ENCODE data around the gene MMAB. TPM values are rescaled to one million over a fixed set of nuclear protein-coding genes. Genes with fewer than 3 reads are reported as not detected.

MMAB gene
- total and polyA plus RNA-seq, 3 experiments from 2014 or later = 15.7 to 44.2 (median 38.5) TPM

- Mint-ChIP-seq H3K4me3 (no peak overlapping the region), H3K36me3 (peaks cover 0 to 64% (median 9%) of the 10 kb centered on the region in 3 donors), H3K4me1 (no peaks in the 10 kb centered on the region), H3K27ac (peak overlapping the region in 2 of 8 donors; percentile 54 to 56), H3K9me3 (no peaks in the 10 kb centered on the region), H3K27me3 (no peaks in the 10 kb centered on the region)
- H3K4me1 ChIP-seq (ENCODE audit: insufficient read depth, low read length) = no peaks in the 10 kb centered on the region
- POLR2A ChIA-PET = no interaction called here
- H3K27me3 ChIP-seq (ENCODE audit: insufficient read depth, low read length, poor library complexity, severe bottlenecking) = no peaks in the 10 kb centered on the region
- H3K36me3 ChIP-seq (ENCODE audit: insufficient read depth, low read length) = no peaks in the 10 kb centered on the region
- no peak for DNase-seq
- CTCF ChIA-PET = interaction anchor here (0.6 to 1.8 kb wide), 2 partner anchors 8 to 10 kb away, joined by 3 to 7 read pairs; no protein-coding TSS in a partner anchor
- no peaks in the 10 kb centered on the region for H3K9me3 ChIP-seq (ENCODE audit: low read length)
- H3K27ac ChIP-seq (ENCODE audit: low read depth, low read length) = no peak overlapping the region
- no peak overlapping the region for H3K4me3 ChIP-seq (ENCODE audit: low read length)
These were observed 15.3 kb upstream of the MMAB start for GRCh38 chr12:109588461-109589239.

DNA sequence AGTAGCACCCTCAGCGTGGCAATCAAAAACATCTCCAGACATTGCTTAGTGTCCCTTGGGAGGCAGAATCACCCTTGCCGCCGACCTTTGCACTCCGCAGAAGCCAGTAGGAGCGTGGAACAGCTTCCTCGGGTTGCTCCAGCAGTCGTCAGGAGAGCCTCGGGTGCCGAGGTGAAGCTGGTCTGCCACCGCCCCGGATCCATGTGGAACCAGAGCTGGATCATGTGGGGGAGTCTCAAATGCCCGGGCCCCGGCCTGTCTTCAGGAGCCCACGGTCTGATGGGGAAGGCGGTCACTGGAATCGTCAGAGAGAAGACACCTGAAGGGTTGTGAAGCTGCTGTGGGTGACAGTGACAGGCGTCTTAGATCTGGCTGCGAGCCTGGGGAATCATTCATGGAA lies 14.6 kb upstream of the MMAB start:
- ChIA-PET POLR2A (no interaction called here), CTCF (interaction anchor here (0.6 kb wide), 1 partner anchor 9 kb away, joined by 3 read pairs; no protein-coding TSS in a partner anchor)
- Mint-ChIP-seq H3K4me1 (no peaks in the 10 kb centered on the region), H3K27me3 (no peaks in the 10 kb centered on the region), H3K36me3 (peaks cover 0 to 62% (median 9%) of the 10 kb centered on the region in 3 donors), H3K9me3 (no peaks in the 10 kb centered on the region), H3K27ac (no peak overlapping the region), H3K4me3 (no peak overlapping the region)
- no peaks in the 10 kb centered on the region for H3K36me3 ChIP-seq (ENCODE audit: insufficient read depth, low read length)
- DNase-seq = no peak
- no peaks in the 10 kb centered on the region for H3K9me3 ChIP-seq (ENCODE audit: low read length)
- no peaks in the 10 kb centered on the region for H3K4me1 ChIP-seq (ENCODE audit: insufficient read depth, low read length)
- no peak overlapping the region for H3K27ac ChIP-seq (ENCODE audit: low read depth, low read length)
- no peaks in the 10 kb centered on the region for H3K27me3 ChIP-seq (ENCODE audit: insufficient read depth, low read length, poor library complexity, severe bottlenecking)
- no peak overlapping the region for H3K4me3 ChIP-seq (ENCODE audit: low read length)

- H3K27ac Mint-ChIP-seq = no peak overlapping the region
- ChIA-PET POLR2A (interaction anchor here (0.6 kb wide), 1 partner anchor 34 kb away, joined by 3 read pairs; no protein-coding TSS in a partner anchor), CTCF (interaction anchor here (1.2 to 2.2 kb wide), 2 partner anchors 12 to 188 kb away, joined by 3 to 18 read pairs; no protein-coding TSS in a partner anchor)
- no peak for DNase-seq
- no peaks in the 10 kb centered on the region for H3K36me3 ChIP-seq (ENCODE audit: insufficient read depth, low read length)
- H3K4me3 ChIP-seq (ENCODE audit: low read length) = no peak overlapping the region
- H3K27me3 Mint-ChIP-seq = no peaks in the 10 kb centered on the region
- H3K36me3 Mint-ChIP-seq = peaks cover 0 to 66% (median 12%) of the 10 kb centered on the region in 3 donors
- no peaks in the 10 kb centered on the region for H3K4me1 Mint-ChIP-seq
- no peaks in the 10 kb centered on the region for H3K27me3 ChIP-seq (ENCODE audit: insufficient read depth, low read length, poor library complexity, severe bottlenecking)
- no peaks in the 10 kb centered on the region for H3K9me3 Mint-ChIP-seq
- no peak overlapping the region for H3K4me3 Mint-ChIP-seq
- no peak overlapping the region for H3K27ac ChIP-seq (ENCODE audit: low read depth, low read length)
- no peaks in the 10 kb centered on the region for H3K9me3 ChIP-seq (ENCODE audit: low read length)
- no peaks in the 10 kb centered on the region for H3K4me1 ChIP-seq (ENCODE audit: insufficient read depth, low read length)
These were observed 13.3 kb upstream of the MMAB start for GRCh38 chr12:109586385-109587296.

- Mint-ChIP-seq H3K27ac (peak overlapping the region in 1 of 8 donors; percentile 50), H3K9me3 (no peaks in the 10 kb centered on the region), H3K27me3 (no peaks in the 10 kb centered on the region), H3K4me3 (no peak overlapping the region), H3K4me1 (no peaks in the 10 kb centered on the region), H3K36me3 (peaks cover 0 to 78% (median 10%) of the 10 kb centered on the region in 3 donors)
- DNase-seq = no peak
- POLR2A ChIA-PET = no interaction called here
- Histone ChIP-seq H3K27ac (ENCODE audit: low read depth, low read length) (no peak overlapping the region), H3K4me1 (ENCODE audit: insufficient read depth, low read length) (no peaks in the 10 kb centered on the region), H3K9me3 (ENCODE audit: low read length) (no peaks in the 10 kb centered on the region), H3K27me3 (ENCODE audit: insufficient read depth, low read length, poor library complexity, severe bottlenecking) (no peaks in the 10 kb centered on the region), H3K4me3 (ENCODE audit: low read length) (no peak overlapping the region), H3K36me3 (ENCODE audit: insufficient read depth, low read length) (peaks cover under 1% of the 10 kb centered on the region)
- CTCF ChIA-PET = no interaction called here
These were observed 10.4 kb upstream of the MMAB start for GRCh38 chr12:109583733-109584132.

DNA sequence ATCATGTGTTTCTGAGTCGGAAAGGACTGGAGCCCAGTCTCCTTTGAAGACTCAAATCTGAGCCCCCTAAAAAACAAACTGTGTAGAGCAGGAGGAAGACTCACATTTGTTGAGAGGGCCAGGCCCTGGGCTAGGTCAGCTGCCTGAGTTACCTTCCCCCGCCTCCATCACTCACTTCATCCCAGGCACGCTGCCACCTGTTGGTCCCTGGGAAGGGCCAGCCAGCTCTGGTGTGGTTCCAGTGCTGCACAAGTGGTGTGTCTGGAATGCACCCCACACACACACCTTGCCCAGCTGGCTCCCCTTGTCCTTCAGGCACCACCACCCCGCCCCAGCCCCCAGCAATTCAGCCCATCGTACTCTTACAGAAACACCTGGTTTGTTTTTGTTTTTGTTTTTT lies 9.3 kb upstream of the MMAB start:
- Mint-ChIP-seq H3K4me3 (no peak overlapping the region), H3K27me3 (no peaks in the 10 kb centered on the region), H3K9me3 (no peaks in the 10 kb centered on the region), H3K36me3 (peaks cover 0 to 78% (median 5%) of the 10 kb centered on the region in 3 donors), H3K4me1 (no peaks in the 10 kb centered on the region), H3K27ac (no peak overlapping the region)
- CTCF ChIA-PET = no interaction called here
- no peaks in the 10 kb centered on the region for H3K27me3 ChIP-seq (ENCODE audit: insufficient read depth, low read length, poor library complexity, severe bottlenecking)
- POLR2A ChIA-PET = no interaction called here
- no peak overlapping the region for H3K27ac ChIP-seq (ENCODE audit: low read depth, low read length)
- no peak overlapping the region for H3K4me3 ChIP-seq (ENCODE audit: low read length)
- H3K9me3 ChIP-seq (ENCODE audit: low read length) = no peaks in the 10 kb centered on the region
- DNase-seq = no peak
- no peaks in the 10 kb centered on the region for H3K4me1 ChIP-seq (ENCODE audit: insufficient read depth, low read length)
- peaks cover 11% of the 10 kb centered on the region for H3K36me3 ChIP-seq (ENCODE audit: insufficient read depth, low read length)

GRCh38 chr12:109581856-109582255 lies 8.6 kb upstream of the MMAB start:
- H3K4me1 ChIP-seq (ENCODE audit: insufficient read depth, low read length) = no peaks in the 10 kb centered on the region
- DNase-seq = no peak
- ChIA-PET CTCF (no interaction called here), POLR2A (no interaction called here)
- H3K36me3 Mint-ChIP-seq = peaks cover 0 to 78% (median 5%) of the 10 kb centered on the region in 3 donors
- H3K27ac Mint-ChIP-seq = no peak overlapping the region
- H3K9me3 ChIP-seq (ENCODE audit: low read length) = no peaks in the 10 kb centered on the region
- no peaks in the 10 kb centered on the region for H3K27me3 ChIP-seq (ENCODE audit: insufficient read depth, low read length, poor library complexity, severe bottlenecking)
- no peaks in the 10 kb centered on the region for H3K27me3 Mint-ChIP-seq
- no peaks in the 10 kb centered on the region for H3K9me3 Mint-ChIP-seq
- H3K27ac ChIP-seq (ENCODE audit: low read depth, low read length) = no peak overlapping the region
- H3K4me3 ChIP-seq (ENCODE audit: low read length) = no peak overlapping the region
- H3K36me3 ChIP-seq (ENCODE audit: insufficient read depth, low read length) = peaks cover 11% of the 10 kb centered on the region
- H3K4me1 Mint-ChIP-seq = no peaks in the 10 kb centered on the region
- H3K4me3 Mint-ChIP-seq = no peak overlapping the region

DNA sequence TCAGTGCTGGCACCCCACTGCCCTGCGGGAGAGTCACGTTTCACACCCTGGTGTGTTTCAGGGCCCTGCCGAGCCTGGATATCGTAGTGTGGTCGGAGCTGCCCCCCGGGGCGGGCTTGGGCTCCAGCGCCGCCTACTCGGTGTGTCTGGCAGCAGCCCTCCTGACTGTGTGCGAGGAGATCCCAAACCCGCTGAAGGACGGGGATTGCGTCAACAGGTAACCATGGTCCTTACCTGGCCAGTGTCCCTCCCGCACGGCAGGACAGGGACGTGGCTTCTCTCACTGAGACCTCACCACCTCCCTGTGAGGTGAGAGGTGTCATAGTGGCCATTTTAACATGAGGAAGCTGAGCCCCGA lies 8.0 kb upstream of the MMAB start:
- Mint-ChIP-seq H3K27me3 (no peaks in the 10 kb centered on the region), H3K9me3 (no peaks in the 10 kb centered on the region), H3K4me1 (no peaks in the 10 kb centered on the region), H3K4me3 (no peak overlapping the region), H3K36me3 (peaks cover 0 to 74% (median 5%) of the 10 kb centered on the region in 3 donors), H3K27ac (no peak overlapping the region)
- CTCF ChIA-PET = no interaction called here
- Histone ChIP-seq H3K27ac (ENCODE audit: low read depth, low read length) (no peak overlapping the region), H3K9me3 (ENCODE audit: low read length) (no peaks in the 10 kb centered on the region), H3K4me3 (ENCODE audit: low read length) (no peak overlapping the region), H3K36me3 (ENCODE audit: insufficient read depth, low read length) (peaks cover 11% of the 10 kb centered on the region), H3K4me1 (ENCODE audit: insufficient read depth, low read length) (no peaks in the 10 kb centered on the region), H3K27me3 (ENCODE audit: insufficient read depth, low read length, poor library complexity, severe bottlenecking) (no peaks in the 10 kb centered on the region)
- no peak for DNase-seq
- POLR2A ChIA-PET = no interaction called here
